Right cardiac atrium (tissue), 5 donors: Measurements from ENCODE around the gene MED13L. TPM values are rescaled to one million over a fixed set of nuclear protein-coding genes. Genes with fewer than 3 reads are reported as not detected.

Source experiments
- ATAC-seq, 2 donors: fragments of 200-7000 bp; cut with Tn5 transposase; one replicate each; pipeline versions ENCODE4 v1.8.0 to v1.9.1; 2020; ENCODE audit warnings: moderate library complexity in 2 of 2, mild to moderate bottlenecking in 1 of 2
- DNase-seq, 3 donors: peaks; one replicate each; pipeline ENCODE4 v3.0.0-alpha.2; 2020
- H3K27ac ChIP-seq: one replicate; pipeline ENCODE4 v1.5.1; 2013; ENCODE audit warnings: mild to moderate bottlenecking, low read length, control low read depth, moderate library complexity
- H3K27me3 ChIP-seq: one replicate; pipeline ENCODE4 v1.6.1; 2013; ENCODE audit not compliant: control insufficient read depth, insufficient read depth
- H3K4me1 ChIP-seq: one replicate; pipeline ENCODE4 v1.6.1; 2013; ENCODE audit warnings: low read length; ENCODE audit not compliant: control insufficient read depth, insufficient read depth
- H3K4me3 ChIP-seq: one replicate; pipeline ENCODE4 v1.5.1; 2013; ENCODE audit warnings: low read length, control low read depth
- H3K9me3 ChIP-seq: one replicate; pipeline ENCODE4 v1.6.1; 2013; ENCODE audit warnings: low read length; ENCODE audit not compliant: control insufficient read depth
- WGBS: extraction: QIAGEN DNeasy Blood & Tissue Kit; methylation state at CpG from one replicate; pipeline ENCODE4 v1.1.7; 2013; 5-methylcytosine and 5-hydroxymethylcytosine counted together
- intact Hi-C, 4 donors: fragments of 100-400 bp; cut with DNase I; formaldehyde crosslinking; loops; one replicate each; pipeline versions ENCODE4 v1.11.0 to v1.14.0; 2022 to 2023
- polyA plus RNA-seq: library from polyadenylated mRNA; stranded (reverse); fragments of 200-250 nt; gene quantifications from one replicate; pipeline ENCODE4 v1.2.3, GENCODE V29; 2013
- total RNA-seq, 4 donors: library from RNA; stranded (reverse); fragmentation: NEBNext Ultra II Directional; extraction: Animal tissue kit (Norgen Biotek cat#: 25700); gene quantifications; one replicate each; pipeline ENCODE4 v1.2.1, GENCODE V29; 2021
- donor health status: healthy with polysubstance abuse.
- donor health status: DM: no; HTN: yes; CAD: no.
- donor health status: DM: no; HTN: no; CAD: no.
- donor health status: DM: no; HTN: yes; CAD: no; lungs with severe emphysema.
- donor health status: DM: yes; HTN: yes; CAD: no.

The MED13L gene
- total and polyA plus RNA-seq, 5 donors = 15.6 to 73.5 (median 69.0) TPM

DNA sequence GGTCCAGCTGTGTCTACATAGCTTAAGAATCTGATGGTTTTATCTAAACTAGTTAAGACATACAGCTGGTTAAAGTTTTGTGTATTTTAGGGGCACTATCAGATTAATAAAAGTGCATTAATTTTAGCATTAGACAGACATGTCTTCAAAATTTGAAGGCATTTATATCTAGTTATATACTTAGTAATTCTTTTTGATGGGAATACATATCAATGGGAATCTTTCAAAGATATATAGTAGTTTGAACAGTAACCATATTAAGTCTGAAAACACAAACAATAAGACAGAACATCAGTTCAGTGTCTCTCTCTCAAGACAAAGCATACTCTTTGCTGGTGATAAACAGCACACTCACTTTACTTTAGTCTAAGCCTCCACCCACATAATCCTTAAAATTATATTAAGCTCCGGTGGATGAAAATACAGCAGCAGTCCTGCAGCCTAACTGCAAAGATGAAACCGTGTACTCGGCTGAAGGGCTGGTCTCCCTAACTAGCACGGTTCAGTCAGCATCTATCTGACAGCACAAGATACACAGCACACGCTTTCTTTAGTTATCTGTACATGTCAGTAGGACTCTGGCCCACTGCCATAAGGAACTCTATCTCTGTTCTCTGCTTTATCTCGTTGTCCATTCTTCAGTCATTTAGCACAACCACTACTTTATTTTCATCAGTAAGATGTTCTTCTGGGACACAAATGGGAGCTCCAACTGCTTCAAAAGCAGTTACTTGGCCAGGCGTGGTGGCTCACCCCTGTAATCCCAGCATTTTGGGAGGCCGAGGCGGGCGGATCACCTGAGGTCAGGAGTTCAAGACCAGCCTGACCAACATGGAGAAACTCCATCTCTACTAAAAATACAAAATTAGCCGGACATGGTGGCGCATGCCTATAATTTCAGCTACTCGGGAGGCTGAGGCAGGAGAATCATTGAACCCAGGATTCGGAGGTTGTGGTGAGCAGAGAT, 80.5 kb downstream of the MED13L start:
- H3K9me3 ChIP-seq = no peaks in the 10 kb centered on the region
- no peak overlapping the region for H3K27ac ChIP-seq
- peaks cover 8% of the 10 kb centered on the region for H3K4me1 ChIP-seq
- no peak for DNase-seq
- WGBS = 60% methylated on average over 14 of the region's 14 CpGs
- H3K4me3 ChIP-seq = no peak overlapping the region
- ATAC-seq = peak; percentile 67 to 82
- H3K27me3 ChIP-seq = no peaks in the 10 kb centered on the region
- intact Hi-C loops = no loop called here

DNA sequence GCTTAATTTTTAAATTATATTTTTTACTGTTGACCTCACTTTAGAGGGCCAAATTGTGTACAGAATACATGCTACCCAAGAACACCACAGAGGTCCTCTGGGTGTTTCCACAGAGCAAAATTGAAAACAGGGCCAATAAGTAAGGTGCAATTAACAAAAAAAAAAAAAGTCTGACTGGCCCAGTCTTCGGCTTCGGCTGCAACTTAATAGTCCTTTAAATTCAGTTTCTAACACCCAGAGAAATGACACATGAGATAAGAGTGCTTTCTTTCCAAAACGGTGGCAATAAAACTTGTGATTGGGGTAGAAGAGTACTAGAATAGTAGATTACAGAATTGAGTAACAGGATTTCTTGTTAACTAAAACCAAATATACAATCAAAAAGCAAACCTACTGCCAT, 81.3 kb downstream of the MED13L start:
- H3K9me3 ChIP-seq = no peaks in the 10 kb centered on the region
- whole genome bisulfite sequencing = 28% methylated on average over 3 of the region's 3 CpGs
- intact Hi-C loops = no loop called here
- no peak overlapping the region for H3K27ac ChIP-seq
- no peak overlapping the region for H3K4me3 ChIP-seq
- no peaks in the 10 kb centered on the region for H3K27me3 ChIP-seq
- peaks cover 8% of the 10 kb centered on the region for H3K4me1 ChIP-seq
- DNase-seq (no peak), ATAC-seq (peak in 1 of 2 donors; percentile 14)

DNA sequence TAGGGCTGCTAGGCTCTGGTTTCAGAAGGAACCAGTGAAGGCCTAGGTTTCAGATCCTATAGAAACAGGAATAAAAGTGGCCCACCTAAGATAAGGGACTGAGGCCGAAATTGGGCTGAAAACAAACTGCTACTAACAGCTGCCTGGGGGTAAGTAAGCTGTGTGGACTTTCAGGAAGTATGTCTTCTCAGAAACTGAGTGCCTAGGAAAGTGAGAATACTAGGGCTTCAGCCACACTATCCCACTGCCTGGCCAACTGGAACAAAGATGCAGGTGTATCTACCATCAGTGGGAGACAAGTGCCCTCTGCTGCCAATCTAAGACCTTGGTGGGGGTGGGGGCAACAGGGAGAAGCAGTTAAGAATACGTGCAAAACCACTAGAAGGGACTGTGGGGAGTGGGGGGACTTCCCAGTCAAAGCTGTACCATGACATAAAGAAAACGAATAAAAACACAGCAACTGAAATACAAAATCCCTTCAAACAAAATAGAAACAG, 82.5 kb downstream of the MED13L start:
- Histone ChIP-seq H3K27me3 (no peaks in the 10 kb centered on the region), H3K4me1 (peaks cover 9% of the 10 kb centered on the region), H3K4me3 (no peak overlapping the region), H3K27ac (no peak overlapping the region), H3K9me3 (no peaks in the 10 kb centered on the region)
- DNase-seq (no peak), ATAC-seq (no peak)
- intact Hi-C loops = no loop called here
- 84% methylated on average over 3 of the region's 3 CpGs for WGBS

DNA sequence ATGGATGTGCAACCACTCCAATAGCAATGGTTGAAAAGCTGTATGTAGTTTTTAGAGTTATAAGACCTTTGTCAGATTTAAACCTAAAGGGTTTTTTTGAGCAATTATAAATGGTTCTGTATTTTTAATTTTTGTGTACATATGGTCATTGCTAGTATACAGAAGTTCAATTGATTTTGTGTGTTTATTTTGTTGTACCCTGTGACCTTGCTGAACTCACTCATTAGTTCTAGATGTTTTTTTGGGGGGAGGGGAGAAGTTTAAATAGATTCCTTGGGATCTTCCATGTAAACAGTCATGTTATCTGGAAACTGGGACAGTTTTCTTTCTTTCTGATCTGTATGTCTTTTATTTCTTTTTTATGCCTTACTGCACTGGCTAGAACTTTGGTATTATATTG, 87.8 kb downstream of the MED13L start:
- Histone ChIP-seq H3K4me3 (no peak overlapping the region), H3K9me3 (no peaks in the 10 kb centered on the region), H3K4me1 (peaks cover 1% of the 10 kb centered on the region), H3K27me3 (no peaks in the 10 kb centered on the region), H3K27ac (no peak overlapping the region)
- intact Hi-C loops = no loop called here
- no peak for DNase-seq
- no peak for ATAC-seq

DNA sequence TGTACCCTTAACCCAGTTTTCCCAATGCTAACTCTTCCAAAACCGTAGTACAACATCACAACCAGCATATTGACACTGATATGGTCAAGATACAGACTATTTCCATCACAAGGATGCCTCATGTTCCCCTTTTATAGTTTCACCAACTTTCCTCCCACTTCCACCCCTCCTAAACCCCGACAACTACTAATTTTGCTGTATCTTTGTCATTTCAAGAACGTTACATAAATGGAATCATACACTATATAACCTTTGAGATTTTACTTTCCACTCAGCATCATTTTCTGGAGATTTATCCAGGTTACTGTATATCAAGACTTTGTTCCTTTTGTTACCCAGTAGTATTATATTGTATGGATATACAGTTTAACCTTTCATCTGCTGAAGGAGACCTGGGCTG, 88.9 kb downstream of the MED13L start:
- DNase-seq (no peak), ATAC-seq (no peak)
- whole genome bisulfite sequencing = 80% methylated on average over 3 of the region's 3 CpGs
- Histone ChIP-seq H3K4me1 (peaks cover 1% of the 10 kb centered on the region), H3K27ac (no peak overlapping the region), H3K27me3 (no peaks in the 10 kb centered on the region), H3K9me3 (no peaks in the 10 kb centered on the region), H3K4me3 (no peak overlapping the region)
- intact Hi-C loops = no loop called here

DNA sequence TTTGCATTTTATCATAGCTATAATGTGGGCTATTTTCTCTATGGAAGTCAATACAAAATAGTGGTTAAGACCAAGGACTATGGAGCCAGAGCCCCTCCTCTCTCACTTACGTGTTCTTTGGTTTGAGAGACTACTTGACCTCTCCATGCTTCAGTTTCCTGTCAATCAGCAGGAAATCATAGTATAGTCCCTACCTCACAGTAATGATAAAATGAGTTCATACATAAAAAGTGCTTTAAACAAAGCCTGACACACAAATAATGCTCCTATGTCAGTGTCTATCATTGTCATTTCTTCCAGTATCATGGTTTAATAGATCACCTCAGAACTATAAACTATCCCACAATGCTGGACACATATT, 90.4 kb downstream of the MED13L start:
- Histone ChIP-seq H3K4me3 (no peak overlapping the region), H3K27me3 (no peaks in the 10 kb centered on the region), H3K9me3 (no peaks in the 10 kb centered on the region), H3K4me1 (peaks cover 4% of the 10 kb centered on the region), H3K27ac (no peak overlapping the region)
- no peak for DNase-seq
- 24% methylated on average over 1 of the region's 1 CpG for WGBS
- no peak for ATAC-seq
- intact Hi-C loops = no loop called here

DNA sequence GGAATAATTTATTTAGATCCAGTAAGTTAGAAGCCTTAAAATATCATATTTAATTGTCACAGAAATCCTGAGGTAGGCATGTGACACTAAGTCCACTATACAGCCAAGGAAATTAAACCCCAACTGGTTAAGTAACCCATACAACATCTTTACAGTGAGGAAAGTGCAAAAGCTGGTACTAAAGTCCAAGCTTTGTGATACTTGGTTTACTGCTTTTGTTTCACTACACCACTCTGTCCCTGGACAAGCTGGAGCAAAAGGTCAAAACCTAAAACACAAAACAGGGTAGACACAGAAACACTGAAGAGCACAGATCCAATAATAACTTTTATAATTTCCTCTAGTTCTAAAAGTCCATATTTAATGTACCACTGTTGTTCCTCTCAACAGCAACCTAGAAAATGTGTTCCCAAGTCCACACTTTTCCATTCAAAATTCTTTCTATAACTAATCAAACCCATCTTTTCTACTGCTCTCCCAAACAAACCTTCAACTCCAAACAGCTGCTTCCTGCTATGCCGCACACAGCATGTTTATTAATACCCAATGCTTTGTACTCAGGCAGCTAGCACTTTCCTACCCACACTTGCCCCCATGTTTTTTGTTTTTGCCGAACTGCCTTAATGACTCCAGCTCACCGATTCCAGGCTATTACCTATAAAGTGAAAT, 90.9 kb downstream of the MED13L start:
- DNase-seq (no peak), ATAC-seq (no peak)
- no peaks in the 10 kb centered on the region for H3K27me3 ChIP-seq
- H3K9me3 ChIP-seq = no peaks in the 10 kb centered on the region
- H3K4me3 ChIP-seq = no peak overlapping the region
- intact Hi-C loops = no loop called here
- 73% methylated on average over 3 of the region's 3 CpGs for WGBS
- no peak overlapping the region for H3K27ac ChIP-seq
- peaks cover 4% of the 10 kb centered on the region for H3K4me1 ChIP-seq

DNA sequence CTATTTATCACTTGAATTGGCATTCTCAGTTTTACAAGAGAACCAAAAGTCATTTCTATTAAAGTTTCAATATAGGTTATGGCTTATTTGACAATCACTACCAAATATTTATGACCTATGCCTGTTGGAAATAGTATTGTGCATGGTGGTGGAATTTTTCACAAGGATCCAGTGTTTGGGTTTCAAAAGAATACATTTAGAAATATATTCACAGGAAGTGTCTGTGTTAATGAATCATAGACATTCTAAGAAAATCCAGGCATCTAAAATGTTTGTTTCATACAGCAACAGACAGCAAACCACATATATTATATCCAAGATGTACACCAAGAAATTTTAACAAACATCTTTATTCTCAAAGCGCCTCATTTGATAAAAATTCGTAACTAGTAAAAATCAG, 92.7 kb downstream of the MED13L start:
- no peak overlapping the region for H3K27ac ChIP-seq
- intact Hi-C loops = no loop called here
- no peak for ATAC-seq
- no peaks in the 10 kb centered on the region for H3K9me3 ChIP-seq
- no peaks in the 10 kb centered on the region for H3K27me3 ChIP-seq
- no peak overlapping the region for H3K4me3 ChIP-seq
- peaks cover 4% of the 10 kb centered on the region for H3K4me1 ChIP-seq
- no peak for DNase-seq
- WGBS = over 99% methylated on average over 2 of the region's 2 CpGs

DNA sequence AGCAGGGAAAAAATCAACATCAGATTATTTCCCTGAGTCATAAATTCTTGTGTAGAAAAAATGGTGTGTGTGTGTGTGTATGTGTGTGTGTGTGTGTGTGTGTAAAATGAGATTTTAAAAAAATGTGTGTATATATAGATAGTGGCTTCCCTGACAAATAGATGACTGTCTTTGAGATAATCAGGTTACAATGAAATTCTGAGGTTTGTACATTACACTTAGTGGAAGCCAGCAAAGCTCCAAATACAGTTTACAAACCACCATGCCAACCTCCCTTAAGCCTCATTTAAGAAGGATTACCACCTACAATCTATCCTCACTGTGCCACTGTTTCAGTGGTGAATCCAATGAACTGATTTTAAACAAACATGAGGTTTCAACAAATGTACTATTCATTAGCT, 93.8 kb downstream of the MED13L start:
- H3K9me3 ChIP-seq = no peaks in the 10 kb centered on the region
- peaks cover 4% of the 10 kb centered on the region for H3K4me1 ChIP-seq
- ATAC-seq (no peak), DNase-seq (no peak)
- H3K4me3 ChIP-seq = no peak overlapping the region
- no peaks in the 10 kb centered on the region for H3K27me3 ChIP-seq
- intact Hi-C loops = no loop called here
- no peak overlapping the region for H3K27ac ChIP-seq

DNA sequence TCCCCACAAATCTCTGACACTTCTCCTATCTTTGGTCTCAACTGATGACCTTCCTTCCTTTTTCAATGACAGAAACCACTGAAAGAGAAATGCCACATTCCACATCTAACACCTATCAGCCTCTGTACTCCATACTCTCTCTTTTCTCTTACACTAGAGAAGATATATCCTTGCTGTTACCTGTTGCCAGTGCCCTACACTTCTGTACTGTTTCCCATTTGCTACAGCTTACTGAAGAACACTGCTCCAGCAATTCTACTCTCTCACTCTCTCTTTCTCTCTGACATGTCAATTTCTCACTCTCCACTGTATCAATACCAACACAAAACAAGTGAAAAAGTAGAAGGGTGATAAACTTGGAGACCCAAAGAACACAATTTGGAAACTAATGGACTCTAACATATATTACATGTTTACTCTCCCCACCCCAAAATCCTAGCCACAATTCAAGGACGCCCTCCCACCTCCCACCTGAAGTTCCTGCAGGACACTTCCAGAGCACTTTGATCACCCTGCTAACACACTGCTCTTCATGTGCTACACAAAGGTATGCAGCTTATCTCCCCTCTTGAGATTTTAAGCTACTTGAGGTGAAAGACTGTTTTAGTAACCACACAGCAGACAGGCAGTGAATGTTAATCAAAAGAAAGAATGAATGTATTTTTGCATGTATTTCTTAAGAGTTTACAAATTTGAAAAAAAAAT, 95.0 kb downstream of the MED13L start:
- H3K27me3 ChIP-seq = no peaks in the 10 kb centered on the region
- no peak for DNase-seq
- H3K4me1 ChIP-seq = peaks cover 4% of the 10 kb centered on the region
- intact Hi-C loops = no loop called here
- peak in 1 of 2 donors; percentile 20 for ATAC-seq
- no peaks in the 10 kb centered on the region for H3K9me3 ChIP-seq
- 73% methylated on average over 1 of the region's 1 CpG for WGBS
- H3K4me3 ChIP-seq = no peak overlapping the region
- no peak overlapping the region for H3K27ac ChIP-seq

DNA sequence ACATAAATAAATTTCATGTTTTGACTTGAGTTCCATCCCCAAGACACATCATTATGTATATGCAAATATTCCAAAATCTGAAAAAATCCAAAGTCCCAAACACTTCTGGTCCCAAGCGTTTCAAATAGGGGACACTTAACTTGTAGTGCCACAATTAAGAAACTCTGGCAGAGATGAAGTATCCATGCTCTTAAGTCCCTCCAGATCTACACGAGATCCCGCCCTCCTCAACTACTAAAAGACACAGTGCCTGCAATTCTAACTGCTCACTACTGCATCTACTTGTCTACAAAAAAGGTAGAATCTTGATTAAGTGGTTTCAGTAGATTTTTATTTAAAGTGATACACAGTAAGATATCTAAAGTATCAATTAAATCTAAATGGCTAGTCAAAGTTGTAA, 97.0 kb downstream of the MED13L start:
- peaks cover 4% of the 10 kb centered on the region for H3K4me1 ChIP-seq
- no peak for ATAC-seq
- intact Hi-C loops = no loop called here

More for the DNA sequence above, 97.0 kb downstream of the MED13L start:
- no peaks in the 10 kb centered on the region for H3K27me3 ChIP-seq
- WGBS = 68% methylated on average over 3 of the region's 3 CpGs
- H3K4me3 ChIP-seq = no peak overlapping the region
- DNase-seq = no peak
- no peak overlapping the region for H3K27ac ChIP-seq
- H3K9me3 ChIP-seq = no peaks in the 10 kb centered on the region
